ENCODE data around the gene WDR6.

The WDR6 gene

DNA sequence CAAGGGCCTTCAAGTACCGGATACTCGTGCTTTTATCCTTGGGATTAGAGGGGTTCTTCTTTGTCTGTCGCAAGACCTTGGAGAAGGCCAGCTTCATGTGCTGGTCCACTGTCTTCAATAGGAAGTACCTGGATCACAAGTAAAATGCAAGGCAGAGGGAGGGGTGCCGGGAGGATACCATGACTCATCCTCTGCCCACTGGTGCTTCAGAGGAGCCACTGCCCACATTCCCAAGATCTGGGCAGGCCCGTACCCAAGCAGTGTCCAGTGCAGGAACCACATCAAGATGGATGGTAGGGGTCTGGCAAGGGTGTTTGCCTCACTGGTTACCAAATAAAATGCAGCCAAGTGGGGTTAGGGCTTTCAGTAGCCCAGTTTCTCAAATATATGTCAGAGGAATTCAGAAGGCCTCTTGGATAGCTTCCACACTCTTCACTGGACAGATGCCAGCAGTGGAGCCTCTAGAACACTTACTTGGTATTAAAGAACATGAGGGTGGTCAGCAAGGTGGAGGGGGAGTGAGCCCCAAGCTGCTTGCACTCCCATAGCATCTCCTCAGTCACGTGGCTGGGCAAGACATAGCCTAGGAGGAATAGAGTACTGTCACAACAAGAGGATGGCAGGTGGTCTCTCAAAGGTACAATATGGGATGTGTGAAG is 25.6 kb downstream of the WDR6 start:
- Mint-ChIP-seq H3K36me3 (ENCODE audit: insufficient read depth) (peaks cover 79% of the 10 kb centered on the region), H3K4me1 (ENCODE audit: low read depth in 2 of 2) (peaks cover 16 to 19% of the 10 kb centered on the region in 2 donors), H3K27ac (peak overlapping the region; percentile 15 to 56), H3K9me3 (no peaks in the 10 kb centered on the region), H3K27me3 (no peaks in the 10 kb centered on the region), H3K4me3 (no peak overlapping the region)
- ATAC-seq (replicated peaks) (no peak), DNase-seq (no peak)

DNA sequence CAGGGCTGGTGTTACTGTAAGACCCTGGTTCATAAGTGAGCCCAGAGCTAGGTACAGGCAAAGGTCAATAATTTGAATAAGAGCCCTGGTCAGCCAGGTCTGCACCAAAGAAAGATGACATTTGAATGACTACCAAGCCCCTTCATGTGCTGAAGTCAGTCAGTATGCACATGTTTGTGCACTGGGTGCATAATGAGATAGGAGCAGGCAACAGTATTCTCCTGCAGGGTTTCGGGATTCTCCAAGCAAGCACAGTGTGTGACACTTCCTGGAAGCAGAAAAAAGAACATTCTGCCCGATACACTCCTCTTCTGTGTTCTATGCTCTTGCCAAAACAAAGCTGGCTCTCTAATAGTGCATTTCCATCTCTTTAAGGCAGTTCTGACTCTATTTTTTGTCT is 27.5 kb downstream of the WDR6 start:
- H3K4me1 Mint-ChIP-seq (ENCODE audit: low read depth in 2 of 2) = peaks cover 0 to 3% of the 10 kb centered on the region in 2 donors
- no peak for DNase-seq
- H3K4me3 Mint-ChIP-seq = no peak overlapping the region
- no peak overlapping the region for H3K27ac Mint-ChIP-seq
- H3K36me3 Mint-ChIP-seq (ENCODE audit: insufficient read depth) = peaks cover 79% of the 10 kb centered on the region
- no peaks in the 10 kb centered on the region for H3K27me3 Mint-ChIP-seq
- no peak for ATAC-seq (replicated peaks)
- H3K9me3 Mint-ChIP-seq = no peaks in the 10 kb centered on the region

DNA sequence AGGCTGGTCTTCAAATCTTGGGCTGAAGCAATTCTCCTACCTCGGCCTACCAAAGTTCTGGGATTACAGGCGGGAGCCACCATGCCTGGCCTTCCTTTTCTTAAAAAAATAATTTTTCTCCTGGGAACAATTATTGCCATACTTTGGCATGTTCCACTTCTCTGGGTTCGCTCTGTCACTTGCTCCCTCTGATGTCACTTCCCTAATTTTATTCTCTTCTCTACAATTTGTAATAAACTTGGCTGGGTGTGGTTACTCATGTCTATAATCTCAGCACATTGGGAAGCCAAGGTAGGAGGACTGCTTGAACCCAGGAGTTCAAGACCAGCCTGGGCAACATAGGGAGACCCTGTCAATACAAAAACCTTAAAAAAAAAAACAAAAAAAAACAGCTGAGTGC is 28.1 kb downstream of the WDR6 start:
- Mint-ChIP-seq H3K27me3 (no peaks in the 10 kb centered on the region), H3K4me1 (ENCODE audit: low read depth in 2 of 2) (peaks cover 0 to 3% of the 10 kb centered on the region in 2 donors), H3K4me3 (no peak overlapping the region), H3K27ac (peak overlapping the region in 1 of 2 donors; percentile 79), H3K9me3 (no peaks in the 10 kb centered on the region), H3K36me3 (ENCODE audit: insufficient read depth) (peaks cover 73% of the 10 kb centered on the region)
- ATAC-seq (replicated peaks) = no peak
- no peak for DNase-seq

DNA sequence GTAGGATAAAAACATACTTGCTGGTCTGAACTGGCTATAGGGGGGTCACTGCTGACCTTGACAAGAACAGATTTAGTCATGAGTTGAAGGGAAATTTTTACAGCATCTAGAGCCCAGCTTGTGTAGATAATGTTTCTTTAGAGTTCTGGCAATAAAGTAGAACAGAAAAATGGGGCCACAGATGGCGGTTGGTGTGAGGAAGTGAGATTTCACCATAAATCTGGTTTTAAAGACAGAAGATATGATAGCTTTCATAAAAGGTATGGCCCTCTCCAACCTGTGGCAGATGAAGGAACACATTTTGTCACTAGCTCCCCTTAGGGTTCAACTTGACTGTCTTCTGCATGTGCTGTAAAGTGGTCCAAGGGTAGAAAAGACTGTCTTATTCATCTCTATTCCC is 46.4 kb downstream of the WDR6 start:
- Mint-ChIP-seq H3K9me3 (no peaks in the 10 kb centered on the region), H3K4me1 (ENCODE audit: low read depth in 2 of 2) (peaks cover 6 to 26% of the 10 kb centered on the region in 2 donors), H3K4me3 (no peak overlapping the region), H3K27me3 (no peaks in the 10 kb centered on the region), H3K36me3 (ENCODE audit: insufficient read depth) (peaks cover 75% of the 10 kb centered on the region), H3K27ac (peak overlapping the region in 1 of 2 donors; percentile 51)
- DNase-seq (no peak), ATAC-seq (replicated peaks) (no peak)

DNA sequence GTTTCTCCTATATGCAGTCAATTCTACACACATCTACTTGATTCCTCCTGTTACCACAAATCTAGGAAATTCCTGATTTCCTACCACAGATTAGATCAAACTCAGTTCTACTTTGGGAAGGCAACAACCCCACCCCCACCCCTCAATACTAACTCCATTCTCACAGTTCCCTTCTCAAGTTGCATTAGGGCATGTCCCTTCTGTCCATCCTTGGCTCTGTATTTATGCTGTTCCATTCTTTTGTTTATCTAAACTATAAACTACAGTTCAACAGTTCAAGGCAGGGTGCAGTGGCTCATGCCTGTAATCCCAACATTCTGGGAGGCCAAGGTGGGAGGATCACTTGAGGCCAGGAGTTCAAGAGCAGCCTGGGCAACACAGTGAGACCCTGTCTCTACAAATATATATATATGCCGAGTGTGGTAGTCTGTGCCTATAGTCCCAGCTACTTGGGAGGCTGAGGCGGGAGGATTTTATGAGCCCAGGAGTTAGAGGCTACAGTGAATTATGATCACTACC is 47.2 kb downstream of the WDR6 start:
- DNase-seq = no peak
- H3K9me3 Mint-ChIP-seq = no peaks in the 10 kb centered on the region

DNA sequence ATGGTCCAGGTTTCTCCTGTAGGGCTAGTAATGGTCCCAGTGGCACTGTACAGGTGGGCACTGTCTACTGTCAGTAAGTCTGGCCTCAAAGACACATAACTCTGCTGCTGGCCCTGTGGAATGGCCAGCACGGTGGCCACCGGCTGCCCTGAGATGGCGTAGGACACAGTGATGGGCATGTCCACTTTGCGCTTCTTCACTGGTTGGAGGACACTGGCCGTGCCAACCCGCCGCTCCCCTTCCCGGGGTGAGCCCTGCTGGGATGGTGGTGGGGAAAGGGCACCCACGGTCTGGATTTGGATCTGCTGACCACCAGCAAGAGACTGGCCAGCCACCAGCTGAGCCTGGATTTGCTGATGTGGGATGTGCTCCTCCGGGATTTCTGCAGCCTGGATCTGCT is 50.1 kb downstream of the WDR6 start:
- H3K4me1 Mint-ChIP-seq (ENCODE audit: low read depth in 2 of 2) = peaks cover 0 to 7% of the 10 kb centered on the region in 2 donors
- no peak overlapping the region for H3K4me3 Mint-ChIP-seq
- peaks cover 89% of the 10 kb centered on the region for H3K36me3 Mint-ChIP-seq (ENCODE audit: insufficient read depth)
- no peak for ATAC-seq (replicated peaks)
- H3K9me3 Mint-ChIP-seq = no peaks in the 10 kb centered on the region
- H3K27me3 Mint-ChIP-seq = no peaks in the 10 kb centered on the region
- DNase-seq = no peak
- no peak overlapping the region for H3K27ac Mint-ChIP-seq

More for the DNA sequence above, 47.2 kb downstream of the WDR6 start:
- no peak for ATAC-seq (replicated peaks)
- H3K27ac Mint-ChIP-seq = peak overlapping the region in 1 of 2 donors; percentile 53
- no peak overlapping the region for H3K4me3 Mint-ChIP-seq
- H3K36me3 Mint-ChIP-seq (ENCODE audit: insufficient read depth) = peaks cover 73% of the 10 kb centered on the region
- H3K27me3 Mint-ChIP-seq = no peaks in the 10 kb centered on the region
- peaks cover 6 to 26% of the 10 kb centered on the region in 2 donors for H3K4me1 Mint-ChIP-seq (ENCODE audit: low read depth in 2 of 2)

DNA sequence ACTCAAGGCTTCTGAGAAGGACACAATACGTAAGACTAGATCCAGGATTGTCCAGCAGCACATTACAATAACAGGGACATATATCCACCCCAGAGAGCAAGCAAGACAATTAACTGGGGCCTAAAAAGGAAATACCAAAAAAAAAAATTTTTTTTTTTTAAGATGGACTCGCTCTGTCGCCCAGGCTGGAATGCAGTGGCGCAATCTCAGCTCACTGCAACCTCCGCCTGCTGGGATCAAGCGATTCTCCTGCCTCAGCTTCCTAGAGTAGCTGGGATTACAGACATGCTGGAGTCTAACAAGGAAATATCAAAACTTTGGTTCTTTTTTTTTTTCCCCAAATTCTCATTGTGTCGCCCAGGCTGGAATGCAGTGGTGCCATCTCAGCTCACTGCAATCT is 50.8 kb downstream of the WDR6 start:
- Mint-ChIP-seq H3K27ac (no peak overlapping the region), H3K9me3 (no peaks in the 10 kb centered on the region), H3K4me1 (ENCODE audit: low read depth in 2 of 2) (peaks cover 0 to 4% of the 10 kb centered on the region in 2 donors), H3K36me3 (ENCODE audit: insufficient read depth) (peaks cover 87% of the 10 kb centered on the region), H3K27me3 (no peaks in the 10 kb centered on the region), H3K4me3 (no peak overlapping the region)
- DNase-seq (no peak), ATAC-seq (replicated peaks) (no peak)

All from effector memory CD8-positive, alpha-beta T cell (primary cell).